ENCODE results near the gene RIMOC1.
A peak's percentile ranks its signal among the peaks of the same experiment; 100 is the strongest.

Gene RIMOC1

DNA sequence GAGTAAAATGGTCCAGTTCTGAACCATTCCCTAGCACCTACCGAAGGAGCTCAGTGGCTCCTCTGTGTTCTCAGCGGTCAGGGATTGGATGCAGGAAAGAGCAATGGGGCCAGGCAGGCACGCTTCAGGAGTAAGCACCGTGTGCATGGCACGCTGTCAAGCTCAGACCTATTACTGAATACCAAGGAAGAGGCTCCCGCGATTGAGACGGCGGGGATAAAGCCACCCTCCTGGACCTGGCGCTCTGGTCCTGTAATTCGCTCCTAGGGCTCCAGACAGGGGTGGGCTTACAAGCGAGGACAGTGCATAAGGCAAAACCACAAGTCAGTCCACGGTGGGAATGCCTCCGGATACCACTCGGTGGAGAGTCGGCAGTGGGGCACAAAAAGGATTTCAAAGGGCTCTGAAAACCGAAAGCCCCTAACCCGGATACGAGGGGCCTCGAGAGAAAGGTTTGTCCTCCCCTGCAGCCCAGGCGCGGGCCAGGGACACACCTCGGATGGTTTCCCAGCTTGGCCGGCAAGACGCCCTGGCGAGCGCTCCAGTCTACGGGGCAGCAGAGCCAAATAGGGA is 34.9 kb upstream of the RIMOC1 start:
- Histone ChIP-seq H3K4me3 (ENCODE audit: low read depth, low read length) (peak overlapping the region; percentile 59), H3K9me3 (ENCODE audit: severe bottlenecking) (no peaks in the 10 kb centered on the region), H3K27ac (no peak overlapping the region), H3K27me3 (ENCODE audit: insufficient read depth, low read depth, severe bottlenecking) (no peaks in the 10 kb centered on the region), H3K36me3 (no peaks in the 10 kb centered on the region; the same call in 1 of the 2 replicates)
- peak; percentile 30 for DNase-seq
- TF ChIP-seq CTCF (IDR thresholded peaks at IDR 0.05; ENCODE audit: low read depth, low read length), result no peak

- no peaks in the 10 kb centered on the region for H3K27me3 ChIP-seq (ENCODE audit: insufficient read depth, low read depth, severe bottlenecking)
- no peaks in the 10 kb centered on the region; the same call in 1 of the 2 replicates for H3K36me3 ChIP-seq
- DNase-seq, result peak; percentile 82
- no peaks in the 10 kb centered on the region for H3K9me3 ChIP-seq (ENCODE audit: severe bottlenecking)
- H3K27ac ChIP-seq, result peak within 1 kb of the TSS; percentile 62
- TF ChIP-seq CTCF (IDR thresholded peaks at IDR 0.05; ENCODE audit: low read depth, low read length), result no peak
- peak within 1 kb of the TSS; percentile 59 for H3K4me3 ChIP-seq (ENCODE audit: low read depth, low read length)
These were observed 34.2 kb upstream of the RIMOC1 start, which contains the start of gene OXCT1 for GRCh38 chr5:41869724-41870626. OXCT1 (minus strand) TSS chr5:41870425; CDS start chr5:41870358, 67 bp downstream.

GRCh38 chr5:41870627-41871048 is 33.5 kb upstream of the RIMOC1 start:
- Histone ChIP-seq H3K27ac (peak overlapping the region; percentile 62), H3K4me3 (ENCODE audit: low read depth, low read length) (peak overlapping the region; percentile 59), H3K9me3 (ENCODE audit: severe bottlenecking) (no peaks in the 10 kb centered on the region), H3K27me3 (ENCODE audit: insufficient read depth, low read depth, severe bottlenecking) (no peaks in the 10 kb centered on the region), H3K36me3 (no peaks in the 10 kb centered on the region; the same call in 1 of the 2 replicates)
- no peak for TF ChIP-seq CTCF (IDR thresholded peaks at IDR 0.05; ENCODE audit: low read depth, low read length)
- DNase-seq, result no peak

GRCh38 chr5:41871852-41872251 is 32.3 kb upstream of the RIMOC1 start:
- TF ChIP-seq CTCF (IDR thresholded peaks at IDR 0.05; ENCODE audit: low read depth, low read length), result no peak
- no peak for DNase-seq

GRCh38 chr5:41874512-41875060 is 29.6 kb upstream of the RIMOC1 start:
- Histone ChIP-seq H3K9me3 (ENCODE audit: severe bottlenecking) (no peaks in the 10 kb centered on the region), H3K27ac (no peak overlapping the region), H3K27me3 (ENCODE audit: insufficient read depth, low read depth, severe bottlenecking) (no peaks in the 10 kb centered on the region), H3K36me3 (no peaks in the 10 kb centered on the region), H3K4me3 (ENCODE audit: low read depth, low read length) (no peak overlapping the region)
- TF ChIP-seq CTCF (IDR thresholded peaks at IDR 0.05; ENCODE audit: low read depth, low read length), result no peak
- no peak for DNase-seq

More at GRCh38 chr5:41871852-41872251, 32.3 kb upstream of the RIMOC1 start:
- no peaks in the 10 kb centered on the region for H3K27me3 ChIP-seq (ENCODE audit: insufficient read depth, low read depth, severe bottlenecking)
- H3K27ac ChIP-seq, result no peak overlapping the region
- H3K4me3 ChIP-seq (ENCODE audit: low read depth, low read length), result no peak overlapping the region
- H3K9me3 ChIP-seq (ENCODE audit: severe bottlenecking), result no peaks in the 10 kb centered on the region
- H3K36me3 ChIP-seq, result no peaks in the 10 kb centered on the region; the same call in 1 of the 2 replicates

Measured in WERI-Rb-1 (cell line).